Ramos (cell line): ENCODE data around the gene CASP5.

Experiments used
- in situ Hi-C: fragments of 300-500 bp; cut with MboI; formaldehyde crosslinking; loops from one replicate; pipeline ENCODE4 v1.14.3; 2022; ENCODE audit warnings: low sequenced_read_pairs; ENCODE audit not compliant: unreplicated experiment

Gene CASP5

GRCh38 chr11:104968856-104969776, 53.9 kb downstream of the CASP5 start:
- in situ Hi-C loops = no loop called here

GRCh38 chr11:104968355-104968855, 54.6 kb downstream of the CASP5 start, which contains the start of gene CASP4:
Gene CASP4 (minus strand): TSS chr11:104968574. CDS start chr11:104968525, 49 bp downstream.
- in situ Hi-C loops = no loop called here

DNA sequence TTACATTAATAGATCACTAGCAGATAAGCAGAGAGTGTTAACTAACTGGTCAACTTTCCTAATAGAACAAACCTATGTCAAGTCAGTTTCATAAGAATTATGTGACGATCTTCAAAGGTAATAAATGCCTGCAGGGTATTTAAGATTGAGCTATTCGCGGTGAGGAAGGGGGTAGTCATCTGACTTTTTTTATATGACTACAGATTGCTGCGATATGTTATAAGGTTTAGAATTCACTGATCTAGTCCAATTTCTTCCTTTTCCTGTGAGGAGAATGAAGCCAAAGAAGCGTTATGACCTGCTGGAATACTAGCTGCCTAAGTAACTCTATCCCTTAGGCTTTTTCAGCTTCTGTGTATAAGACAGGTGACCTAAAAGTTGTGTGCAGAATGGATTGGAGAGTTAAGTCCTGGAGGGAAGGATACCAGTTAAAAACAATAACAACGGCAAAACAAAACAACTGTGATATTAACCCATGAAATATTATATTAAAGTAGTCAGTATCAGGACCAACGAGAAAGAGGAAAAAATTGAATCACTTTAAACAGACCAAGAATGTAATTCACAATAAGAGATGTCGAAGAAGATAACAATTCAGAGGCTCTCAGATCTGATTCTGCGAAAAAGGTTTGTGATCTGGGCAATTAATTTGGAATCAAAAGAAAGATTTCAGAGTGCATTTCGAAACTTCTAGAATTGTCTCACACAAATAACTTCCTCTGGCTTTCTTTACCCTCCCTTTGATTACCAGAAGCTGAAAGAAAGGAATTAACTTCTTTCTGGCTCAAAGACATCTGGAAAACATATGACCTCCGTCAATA, 55.2 kb downstream of the CASP5 start:
- in situ Hi-C loops = no loop called here

DNA sequence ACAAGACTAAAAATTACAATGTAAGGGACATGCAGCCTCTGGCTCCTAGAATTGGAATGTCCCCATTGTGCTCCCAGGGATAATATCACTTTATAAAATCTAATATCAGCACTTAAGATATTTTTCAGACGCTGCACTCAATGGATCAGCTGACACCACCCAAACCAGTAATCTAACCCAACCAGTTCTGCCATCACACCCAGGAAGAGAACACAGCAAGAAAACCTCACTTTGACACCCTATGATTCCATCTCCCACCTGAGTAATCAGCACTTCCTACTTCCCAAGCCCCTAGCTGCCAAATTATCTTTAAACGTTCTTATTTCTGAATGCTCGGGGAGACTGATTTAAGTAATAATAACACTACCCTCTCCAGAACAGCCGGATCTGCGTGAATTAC, 57.2 kb downstream of the CASP5 start:
- in situ Hi-C loops = no loop called here

- in situ Hi-C loops = no loop called here
Measured at GRCh38 chr11:104964247-104964646, 58.7 kb downstream of the CASP5 start.

- in situ Hi-C loops = no loop called here
Measured at GRCh38 chr11:104962852-104963251, 60.1 kb downstream of the CASP5 start.

- in situ Hi-C loops = no loop called here
Measured at GRCh38 chr11:104957280-104957679, 65.7 kb downstream of the CASP5 start.

DNA sequence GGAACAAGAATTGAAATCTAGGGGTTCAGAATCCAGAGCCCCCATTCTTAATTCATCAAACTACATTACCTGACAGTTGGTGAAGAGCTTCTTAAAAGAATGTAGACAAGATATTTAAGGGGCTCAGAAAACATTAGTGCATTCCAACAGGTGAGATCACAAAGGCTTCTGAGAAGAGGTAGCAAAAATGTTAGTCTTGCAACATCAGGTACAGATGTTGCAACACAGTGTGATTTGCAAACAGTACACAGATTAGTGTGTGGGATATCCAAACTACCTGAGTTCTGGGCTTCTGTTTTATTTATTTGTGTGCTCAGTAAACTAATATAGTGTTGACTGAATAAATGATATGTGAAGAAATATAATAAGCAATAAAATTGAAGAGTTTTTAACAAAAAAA, 66.4 kb downstream of the CASP5 start:
- in situ Hi-C loops = no loop called here

- in situ Hi-C loops = no loop called here
Measured at GRCh38 chr11:104946907-104947306, 76.1 kb downstream of the CASP5 start.
